Chondrocyte (in vitro differentiated cells): Measurements from ENCODE around the gene P2RY2. TPM values are rescaled to one million over a fixed set of nuclear protein-coding genes. Genes with fewer than 3 reads are reported as not detected.
"Not testable (repeated sequence)": the region's sequence is repeated elsewhere in the genome, so short reads cannot be mapped to it uniquely, and the experiment has no call there.

Experiments used
- DNase-seq: peaks from one replicate; pipeline ENCODE4 v3.0.0; 2021; ENCODE audit warnings: mixed read lengths, low spot score
- H3K27ac Mint-ChIP-seq: one replicate; pipeline ENCODE4 v1.8.0; 2021; ENCODE audit warnings: mild to moderate bottlenecking, moderate library complexity, mixed read lengths; ENCODE audit not compliant: unreplicated experiment
- H3K27me3 Mint-ChIP-seq: 2 replicates; pipeline ENCODE4 v1.8.0; 2021; ENCODE audit warnings: low read depth, mixed read lengths
- H3K36me3 Mint-ChIP-seq: 2 replicates; pipeline ENCODE4 v1.8.0; 2021; ENCODE audit warnings: low read depth, mixed read lengths
- H3K4me1 Mint-ChIP-seq: 2 replicates; pipeline ENCODE4 v1.8.0; 2021; ENCODE audit warnings: low read depth, mild to moderate bottlenecking, mixed read lengths
- H3K4me3 Mint-ChIP-seq: one replicate; pipeline ENCODE4 v1.8.0; 2021; ENCODE audit warnings: mild to moderate bottlenecking, moderate library complexity, mixed read lengths; ENCODE audit not compliant: unreplicated experiment
- H3K9me3 Mint-ChIP-seq: 2 replicates; pipeline ENCODE4 v1.8.0; 2021; ENCODE audit warnings: low read depth, mixed read lengths
- total RNA-seq: library from RNA; stranded (reverse); gene quantifications from 3 replicates; pipeline ENCODE4 v1.2.1, GENCODE V29; 2021
- TF ChIP-seq, protein P1 (sequence below): fragments of 200-600 bp; sonication (generic); IDR thresholded peaks from 2 replicates; pipeline ENCODE4 v1.5.0; 2021; ENCODE audit warnings: antibody characterized with exemption, mild to moderate bottlenecking, moderate library complexity

Gene P2RY2
- total RNA-seq, 1 donor from 2014 or later: 0.32 TPM

- no peak for DNase-seq
- H3K27ac Mint-ChIP-seq: no peak overlapping the region
- no peaks in the 10 kb centered on the region for H3K9me3 Mint-ChIP-seq
- H3K4me3 Mint-ChIP-seq: no peak overlapping the region
- TF ChIP-seq, protein P1, sequence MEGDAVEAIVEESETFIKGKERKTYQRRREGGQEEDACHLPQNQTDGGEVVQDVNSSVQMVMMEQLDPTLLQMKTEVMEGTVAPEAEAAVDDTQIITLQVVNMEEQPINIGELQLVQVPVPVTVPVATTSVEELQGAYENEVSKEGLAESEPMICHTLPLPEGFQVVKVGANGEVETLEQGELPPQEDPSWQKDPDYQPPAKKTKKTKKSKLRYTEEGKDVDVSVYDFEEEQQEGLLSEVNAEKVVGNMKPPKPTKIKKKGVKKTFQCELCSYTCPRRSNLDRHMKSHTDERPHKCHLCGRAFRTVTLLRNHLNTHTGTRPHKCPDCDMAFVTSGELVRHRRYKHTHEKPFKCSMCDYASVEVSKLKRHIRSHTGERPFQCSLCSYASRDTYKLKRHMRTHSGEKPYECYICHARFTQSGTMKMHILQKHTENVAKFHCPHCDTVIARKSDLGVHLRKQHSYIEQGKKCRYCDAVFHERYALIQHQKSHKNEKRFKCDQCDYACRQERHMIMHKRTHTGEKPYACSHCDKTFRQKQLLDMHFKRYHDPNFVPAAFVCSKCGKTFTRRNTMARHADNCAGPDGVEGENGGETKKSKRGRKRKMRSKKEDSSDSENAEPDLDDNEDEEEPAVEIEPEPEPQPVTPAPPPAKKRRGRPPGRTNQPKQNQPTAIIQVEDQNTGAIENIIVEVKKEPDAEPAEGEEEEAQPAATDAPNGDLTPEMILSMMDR: no peak
- H3K27me3 Mint-ChIP-seq: peaks cover 10% of the 10 kb centered on the region
- no peaks in the 10 kb centered on the region for H3K36me3 Mint-ChIP-seq
- peaks cover 27% of the 10 kb centered on the region for H3K4me1 Mint-ChIP-seq
These were observed 50.7 kb downstream of the P2RY2 start for GRCh38 chr11:73268671-73269271.

DNA sequence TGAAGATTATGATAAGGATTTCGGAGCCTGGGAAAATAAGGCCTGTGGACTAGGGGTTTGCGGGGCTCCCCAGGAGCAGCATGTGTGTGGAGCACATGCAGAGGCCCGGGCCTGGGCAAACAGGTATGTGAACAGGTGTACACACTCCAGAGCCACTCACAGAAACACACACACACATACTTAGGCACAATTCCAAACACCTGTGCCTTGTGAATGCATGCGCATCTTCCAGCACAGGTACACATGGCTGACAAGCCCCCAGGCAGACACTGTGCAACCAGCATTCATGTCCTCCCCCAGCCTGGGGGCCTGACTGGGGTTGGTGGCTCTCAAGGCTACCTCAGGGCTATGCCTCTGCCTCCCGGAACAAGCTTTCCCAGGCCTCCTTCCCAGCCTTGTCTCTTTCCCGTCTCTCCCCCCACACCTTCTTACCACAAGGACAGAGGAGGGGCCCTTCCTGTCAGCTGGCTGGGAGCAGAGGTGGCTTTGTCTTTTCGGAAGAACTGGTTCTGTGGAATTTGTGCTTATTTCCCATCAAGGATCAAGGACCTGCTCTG, 51.5 kb downstream of the P2RY2 start:
- no peak for DNase-seq
- no peaks in the 10 kb centered on the region for H3K36me3 Mint-ChIP-seq
- no peak overlapping the region for H3K27ac Mint-ChIP-seq
- no peaks in the 10 kb centered on the region for H3K9me3 Mint-ChIP-seq
- TF ChIP-seq, protein P1: no peak
- H3K4me3 Mint-ChIP-seq: no peak overlapping the region
- H3K4me1 Mint-ChIP-seq: peaks cover 27% of the 10 kb centered on the region
- H3K27me3 Mint-ChIP-seq: peaks cover 10% of the 10 kb centered on the region

DNA sequence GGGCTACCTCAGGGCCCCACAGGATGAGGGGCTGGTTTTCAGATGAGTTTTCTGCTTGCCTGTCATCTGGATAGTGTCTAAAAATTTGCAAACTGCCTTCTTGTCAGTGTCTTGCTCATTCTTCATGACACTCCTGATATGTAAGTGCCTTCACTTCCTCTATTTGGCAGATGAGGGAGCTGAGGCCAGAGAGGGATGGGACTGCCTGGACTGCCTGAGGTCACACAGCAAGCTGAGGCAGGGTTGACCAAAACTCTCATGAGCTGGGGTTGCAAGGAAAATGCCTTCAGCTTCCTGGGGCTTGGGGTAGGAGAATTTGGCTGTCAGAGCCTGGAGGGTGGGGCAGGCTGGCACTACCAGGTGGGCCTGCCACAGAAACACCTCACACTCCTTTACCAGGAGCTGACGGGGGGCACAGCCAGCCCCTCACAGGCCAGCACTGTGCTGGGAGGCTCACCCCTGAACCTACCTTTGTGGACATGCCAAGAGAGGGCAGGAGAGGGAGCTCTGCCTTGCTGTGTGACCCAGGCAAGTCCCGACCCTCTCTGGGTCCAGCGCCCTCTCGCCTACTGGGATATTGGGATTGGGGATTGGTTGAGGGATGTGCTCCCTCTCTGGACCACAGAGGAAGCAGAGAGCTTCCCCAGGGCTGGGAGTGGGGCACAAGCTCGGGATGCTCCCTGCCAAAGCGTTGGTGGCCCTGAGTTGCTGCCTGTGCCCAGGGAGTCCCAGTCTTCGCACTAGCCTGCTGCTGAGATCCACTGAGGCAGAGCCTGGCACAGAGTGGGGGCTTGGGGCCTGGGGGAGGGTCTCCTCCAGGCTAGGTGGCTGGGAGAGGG, 52.2 kb downstream of the P2RY2 start:
- TF ChIP-seq, protein P1: no peak
- no peak for DNase-seq
- Mint-ChIP-seq H3K4me1 (peaks cover 23% of the 10 kb centered on the region), H3K27ac (no peak overlapping the region), H3K36me3 (no peaks in the 10 kb centered on the region), H3K27me3 (peaks cover 6% of the 10 kb centered on the region), H3K4me3 (no peak overlapping the region), H3K9me3 (no peaks in the 10 kb centered on the region)

- Mint-ChIP-seq H3K27ac (no peak overlapping the region), H3K4me3 (no peak overlapping the region), H3K27me3 (peaks cover 5% of the 10 kb centered on the region), H3K9me3 (no peaks in the 10 kb centered on the region), H3K36me3 (no peaks in the 10 kb centered on the region), H3K4me1 (peaks cover 15% of the 10 kb centered on the region)
- TF ChIP-seq, protein P1: no peak
- DNase-seq: no peak
These were observed 52.9 kb downstream of the P2RY2 start for GRCh38 chr11:73270855-73271477.

- H3K4me3 Mint-ChIP-seq, H3K27ac Mint-ChIP-seq, H3K27me3 Mint-ChIP-seq, DNase-seq, H3K9me3 Mint-ChIP-seq, H3K36me3 Mint-ChIP-seq: not testable (repeated sequence)
- H3K4me1 Mint-ChIP-seq: peaks cover 10% of the 10 kb centered on the region
These were observed 53.4 kb downstream of the P2RY2 start for GRCh38 chr11:73271478-73271865.
